Body of pancreas (tissue), 4 donors: ENCODE measurements around the gene TSPOAP1.

Experiments used
- POLR2A ChIP-seq, 3 donors: fragments of 450-650 bp; IDR thresholded peaks; one replicate each; pipeline ENCODE4 v1.6.1; 2016; ENCODE audit warnings: antibody characterized with exemption in 3 of 3, mild to moderate bottlenecking in 2 of 3
- TF ChIP-seq, protein P1 (sequence below), 7 experiments: fragments of 450-650 bp in 4 of 7; fragments of 200-600 bp in 3 of 7; sonication (generic) in 3 of 7; IDR thresholded peaks; one replicate each; pipeline ENCODE4 v1.5.1; 2016 to 2019; ENCODE audit warnings: antibody characterized with exemption in 7 of 7

DNA sequence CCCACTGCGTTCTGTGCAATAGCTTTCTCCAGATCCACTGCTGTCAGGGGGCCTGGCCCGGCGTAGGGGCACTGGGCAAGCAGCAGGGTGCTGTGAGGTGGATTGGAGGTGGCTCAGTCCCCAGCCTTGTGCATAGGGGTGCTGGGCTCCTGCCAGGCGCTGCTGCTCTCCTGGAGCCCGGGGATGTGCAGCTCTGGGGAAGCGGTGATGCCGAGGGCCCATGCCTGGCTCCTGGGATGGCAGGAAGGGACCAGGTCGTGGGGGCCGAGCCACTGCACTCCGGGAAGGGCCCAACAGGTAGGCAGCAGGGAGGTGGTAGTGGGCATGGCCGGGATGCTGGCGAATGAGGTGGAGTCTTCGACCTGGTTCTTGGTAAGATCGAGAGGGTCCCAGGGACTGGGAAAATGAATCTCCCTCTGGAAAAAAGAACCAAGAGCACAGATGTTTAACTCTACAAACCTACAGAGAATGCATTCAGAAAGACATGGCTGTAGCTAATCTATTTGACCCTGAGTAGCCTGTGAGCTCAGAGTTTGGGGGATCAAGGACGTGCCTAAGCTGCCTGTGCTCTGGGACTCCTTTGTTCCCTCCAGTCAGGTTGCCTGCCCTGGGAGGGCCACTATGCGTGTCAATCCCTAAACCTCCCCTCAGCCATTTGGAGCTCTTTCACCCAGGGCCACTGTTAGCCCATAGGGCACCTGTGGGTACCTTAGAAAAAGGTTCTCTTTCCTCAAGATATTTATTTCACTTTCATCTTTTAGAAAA, 30.0 kb upstream of the TSPOAP1 start:
- TF ChIP-seq, protein P1, sequence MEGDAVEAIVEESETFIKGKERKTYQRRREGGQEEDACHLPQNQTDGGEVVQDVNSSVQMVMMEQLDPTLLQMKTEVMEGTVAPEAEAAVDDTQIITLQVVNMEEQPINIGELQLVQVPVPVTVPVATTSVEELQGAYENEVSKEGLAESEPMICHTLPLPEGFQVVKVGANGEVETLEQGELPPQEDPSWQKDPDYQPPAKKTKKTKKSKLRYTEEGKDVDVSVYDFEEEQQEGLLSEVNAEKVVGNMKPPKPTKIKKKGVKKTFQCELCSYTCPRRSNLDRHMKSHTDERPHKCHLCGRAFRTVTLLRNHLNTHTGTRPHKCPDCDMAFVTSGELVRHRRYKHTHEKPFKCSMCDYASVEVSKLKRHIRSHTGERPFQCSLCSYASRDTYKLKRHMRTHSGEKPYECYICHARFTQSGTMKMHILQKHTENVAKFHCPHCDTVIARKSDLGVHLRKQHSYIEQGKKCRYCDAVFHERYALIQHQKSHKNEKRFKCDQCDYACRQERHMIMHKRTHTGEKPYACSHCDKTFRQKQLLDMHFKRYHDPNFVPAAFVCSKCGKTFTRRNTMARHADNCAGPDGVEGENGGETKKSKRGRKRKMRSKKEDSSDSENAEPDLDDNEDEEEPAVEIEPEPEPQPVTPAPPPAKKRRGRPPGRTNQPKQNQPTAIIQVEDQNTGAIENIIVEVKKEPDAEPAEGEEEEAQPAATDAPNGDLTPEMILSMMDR (IDR thresholded peaks at IDR 0.05), result no peak
- no peak for TF ChIP-seq POLR2A (IDR thresholded peaks at IDR 0.05)
